GM12873 (cell line): ENCODE measurements around the gene POLRMT.

Experiments
- CTCF ChIP-seq: IDR thresholded peaks from 2 replicates; pipeline ENCODE4 v1.5.1; 2012; ENCODE audit warnings: low read depth, mild to moderate bottlenecking, moderate library complexity, low read length, control low read depth; ENCODE audit not compliant: insufficient read depth; ENCODE audit errors: missing control alignments

POLRMT gene

GRCh38 chr19:588093-588740 lies 45.1 kb downstream of the POLRMT start:
- TF ChIP-seq CTCF: peak; percentile 63

GRCh38 chr19:585551-586110 lies 47.7 kb downstream of the POLRMT start:
- TF ChIP-seq CTCF: no peak

- TF ChIP-seq CTCF: peak; percentile 98
Measured at GRCh38 chr19:584240-585001, 48.9 kb downstream of the POLRMT start.

- TF ChIP-seq CTCF: no peak
Measured at GRCh38 chr19:583968-584239, 49.4 kb downstream of the POLRMT start.

GRCh38 chr19:583198-583967 lies 50.0 kb downstream of the POLRMT start:
- no peak for TF ChIP-seq CTCF

- no peak for TF ChIP-seq CTCF
Measured at GRCh38 chr19:582497-583197, 50.7 kb downstream of the POLRMT start.
